HepG2 (cell line): ENCODE results near the gene SYNE1. TPM values are rescaled to one million over a fixed set of nuclear protein-coding genes. Genes with fewer than 3 reads are reported as not detected.

Experiments
- DBP ChIP-seq: sonication (generic); formaldehyde crosslinking; IDR thresholded peaks from 2 replicates; pipeline ENCODE4 v1.4.0; 2020; ENCODE audit warnings: missing genetic modification reagents; ENCODE audit errors: not compliant biosample characterization
- E2F5 ChIP-seq: sonication (generic); formaldehyde crosslinking; conservative IDR thresholded peaks from 2 replicates; pipeline ENCODE4 v1.4.0; 2020; ENCODE audit warnings: missing genetic modification reagents
- HNRNPLL ChIP-seq: fragments of 200-400 bp; formaldehyde crosslinking; IDR thresholded peaks from 2 replicates; pipeline ENCODE4 v1.6.1; 2017; ENCODE audit warnings: mild to moderate bottlenecking, low read depth, low read length; ENCODE audit not compliant: poor library complexity, severe bottlenecking
- IKZF1 ChIP-seq: fragments of 450-650 bp; IDR thresholded peaks from 2 replicates; pipeline ENCODE4 v1.7.1; 2016
- KDM4B ChIP-seq: sonication (generic); formaldehyde crosslinking; IDR thresholded peaks from 2 replicates; pipeline ENCODE4 v1.4.0; 2020; ENCODE audit warnings: missing genetic modification reagents
- KLF15 ChIP-seq: sonication (generic); formaldehyde crosslinking; IDR thresholded peaks from 2 replicates; pipeline ENCODE4 v1.8.1; 2023; ENCODE audit warnings: borderline replicate concordance, mild to moderate bottlenecking, inconsistent platforms, missing genetic modification reagents, mixed read lengths
- KMT2A ChIP-seq: sonication (generic); formaldehyde crosslinking; IDR thresholded peaks from 2 replicates; pipeline ENCODE4 v1.4.0; 2020; ENCODE audit warnings: missing genetic modification reagents
- MBNL3 ChIP-seq: fragments of 250-450 bp; sonication (Bioruptor Pico); conservative IDR thresholded peaks from 2 replicates; pipeline ENCODE4 v1.8.0; 2022; ENCODE audit warnings: mild to moderate bottlenecking, inconsistent platforms
- NBN ChIP-seq: fragments of 450-650 bp; conservative IDR thresholded peaks from 2 replicates; pipeline ENCODE4 v1.6.1; 2017
- SNAI1 ChIP-seq: sonication (generic); formaldehyde crosslinking; IDR thresholded peaks from 2 replicates; pipeline ENCODE4 v1.5.0; 2020; ENCODE audit warnings: mild to moderate bottlenecking, missing genetic modification reagents, borderline replicate concordance
- SOX6 ChIP-seq, 2 experiments: fragments of 450-650 bp in 1 of 2; sonication (generic) in 1 of 2; formaldehyde crosslinking in 1 of 2; IDR thresholded peaks; 2 replicates each; pipeline versions ENCODE4 v1.4.0 to v1.6.1; 2017 to 2020; ENCODE audit warnings: antibody characterized with exemption in 1 of 2, mild to moderate bottlenecking in 1 of 2, missing genetic modification reagents in 1 of 2
- SP1 ChIP-seq, 2 experiments: fragments of 450-650 bp in 1 of 2; sonication (generic) in 1 of 2; formaldehyde crosslinking in 1 of 2; IDR thresholded peaks; 2 replicates each; pipeline versions ENCODE4 v1.4.0 to v1.6.1; 2016 to 2020; ENCODE audit warnings: missing genetic modification reagents in 1 of 2
- U2AF2 ChIP-seq: fragments of 200-400 bp; formaldehyde crosslinking; IDR thresholded peaks from 2 replicates; pipeline ENCODE4 v1.6.1; 2017; ENCODE audit warnings: low read depth, mild to moderate bottlenecking, low read length
- ZBTB21 ChIP-seq: sonication (generic); formaldehyde crosslinking; IDR thresholded peaks from 2 replicates; pipeline ENCODE4 v1.4.0; 2020; ENCODE audit warnings: missing genetic modification reagents
- ZEB1 ChIP-seq: IDR thresholded peaks from 2 replicates; pipeline ENCODE4 v1.6.1; 2012; ENCODE audit warnings: mild to moderate bottlenecking, low read depth, inconsistent platforms; ENCODE audit not compliant: insufficient replicate concordance
- ZNF572 ChIP-seq: sonication (generic); formaldehyde crosslinking; IDR thresholded peaks from 2 replicates; pipeline ENCODE4 v1.5.1; 2020; ENCODE audit warnings: mild to moderate bottlenecking, missing genetic modification reagents
- ZNF615 ChIP-seq: sonication (generic); formaldehyde crosslinking; IDR thresholded peaks from 2 replicates; pipeline ENCODE4 v1.5.0; 2020; ENCODE audit warnings: mild to moderate bottlenecking, missing genetic modification reagents, borderline replicate concordance
- polyA plus RNA-seq, 8 experiments: library from polyadenylated mRNA; depleted of rRNA in 3 of 8; stranded (reverse) in 7 of 8; unstranded in 1 of 8; fragments of >200 nt; fragmentation: Illumina TruSeq in 4 of 8; extraction: Trizol in 4 of 8; gene quantifications; 2 replicates each; pipeline versions ENCODE4 v1.2.1 to v1.2.3, GENCODE V29; 2011 to 2016; ENCODE audit warnings: low read depth in 4 of 8, missing spikeins in 1 of 8, mixed read lengths in 1 of 8; ENCODE audit not compliant: insufficient read depth in 1 of 8
- total RNA-seq, 5 experiments: library from RNA; depleted of rRNA; stranded (reverse); fragments of >200 nt; fragmentation: Illumina TruSeq; extraction: Trizol; gene quantifications; 2 replicates each; pipeline ENCODE4 v1.2.3, GENCODE V29; 2016; ENCODE audit warnings: low read depth in 1 of 5
- TF ChIP-seq, protein P1 (sequence below): sonication (generic); formaldehyde crosslinking; IDR thresholded peaks from 2 replicates; pipeline ENCODE4 v1.5.0; 2020; ENCODE audit warnings: mild to moderate bottlenecking, low read depth, missing genetic modification reagents, borderline replicate concordance
- TF ChIP-seq, protein P2 (sequence below): sonication (generic); formaldehyde crosslinking; conservative IDR thresholded peaks from 2 replicates; pipeline ENCODE4 v1.4.0; 2020; ENCODE audit warnings: missing genetic modification reagents
- TF ChIP-seq, protein P3 (sequence below): sonication (generic); formaldehyde crosslinking; IDR thresholded peaks from 2 replicates; pipeline ENCODE4 v1.8.1; 2023; ENCODE audit warnings: mild to moderate bottlenecking, missing genetic modification reagents
- TF ChIP-seq, protein P4 (sequence below): sonication (generic); formaldehyde crosslinking; IDR thresholded peaks from 2 replicates; pipeline ENCODE4 v1.5.0; 2020; ENCODE audit warnings: mild to moderate bottlenecking, missing genetic modification reagents

SYNE1 gene
- total and polyA plus RNA-seq, 2 of the 13 experiments (the other 11 are each of a cell fraction or from before 2014, with no cell fraction given) = 5.5 to 15.9 TPM

GRCh38 chr6:152170702-152171667 lies 466.2 kb downstream of the SYNE1 start (continued):
- TF ChIP-seq HNRNPLL (no peak), KMT2A (CRISPR knock-in tag) (peak; percentile 63; the same call in 1 of the 2 replicates), MBNL3 (CRISPR knock-in tag) (no peak), IKZF1 (no peak), KDM4B (CRISPR knock-in tag) (no peak), ZEB1 (no peak), ZBTB21 (CRISPR knock-in tag) (no peak; the same call in 1 of the 2 replicates), NBN (no peak), U2AF2 (no peak), SP1 (IDR thresholded peaks at IDR 0.05) (no peak), SP1 (CRISPR knock-in tag; IDR thresholded peaks at IDR 0.05) (no peak), DBP (CRISPR knock-in tag) (no peak), ZNF572 (0 out of 2 replicates have a peak, but pooled peaks have one; percentile 3), E2F5 (no peak), SNAI1 (CRISPR knock-in tag) (no peak), KLF15 (CRISPR knock-in tag) (no peak), ZNF615 (CRISPR knock-in tag) (no peak), SOX6 (IDR thresholded peaks at IDR 0.05) (no peak), SOX6 (CRISPR knock-in tag; IDR thresholded peaks at IDR 0.05) (peak; percentile 88)
- TF ChIP-seq, protein P1, sequence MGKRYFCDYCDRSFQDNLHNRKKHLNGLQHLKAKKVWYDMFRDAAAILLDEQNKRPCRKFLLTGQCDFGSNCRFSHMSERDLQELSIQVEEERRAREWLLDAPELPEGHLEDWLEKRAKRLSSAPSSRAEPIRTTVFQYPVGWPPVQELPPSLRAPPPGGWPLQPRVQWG = no peak
- TF ChIP-seq, protein P2, sequence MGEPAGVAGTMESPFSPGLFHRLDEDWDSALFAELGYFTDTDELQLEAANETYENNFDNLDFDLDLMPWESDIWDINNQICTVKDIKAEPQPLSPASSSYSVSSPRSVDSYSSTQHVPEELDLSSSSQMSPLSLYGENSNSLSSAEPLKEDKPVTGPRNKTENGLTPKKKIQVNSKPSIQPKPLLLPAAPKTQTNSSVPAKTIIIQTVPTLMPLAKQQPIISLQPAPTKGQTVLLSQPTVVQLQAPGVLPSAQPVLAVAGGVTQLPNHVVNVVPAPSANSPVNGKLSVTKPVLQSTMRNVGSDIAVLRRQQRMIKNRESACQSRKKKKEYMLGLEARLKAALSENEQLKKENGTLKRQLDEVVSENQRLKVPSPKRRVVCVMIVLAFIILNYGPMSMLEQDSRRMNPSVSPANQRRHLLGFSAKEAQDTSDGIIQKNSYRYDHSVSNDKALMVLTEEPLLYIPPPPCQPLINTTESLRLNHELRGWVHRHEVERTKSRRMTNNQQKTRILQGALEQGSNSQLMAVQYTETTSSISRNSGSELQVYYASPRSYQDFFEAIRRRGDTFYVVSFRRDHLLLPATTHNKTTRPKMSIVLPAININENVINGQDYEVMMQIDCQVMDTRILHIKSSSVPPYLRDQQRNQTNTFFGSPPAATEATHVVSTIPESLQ (CRISPR knock-in tag) = no peak
- TF ChIP-seq, protein P3, sequence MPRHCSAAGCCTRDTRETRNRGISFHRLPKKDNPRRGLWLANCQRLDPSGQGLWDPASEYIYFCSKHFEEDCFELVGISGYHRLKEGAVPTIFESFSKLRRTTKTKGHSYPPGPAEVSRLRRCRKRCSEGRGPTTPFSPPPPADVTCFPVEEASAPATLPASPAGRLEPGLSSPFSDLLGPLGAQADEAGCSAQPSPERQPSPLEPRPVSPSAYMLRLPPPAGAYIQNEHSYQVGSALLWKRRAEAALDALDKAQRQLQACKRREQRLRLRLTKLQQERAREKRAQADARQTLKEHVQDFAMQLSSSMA = 0 out of 2 replicates have a peak, but pooled peaks have one; percentile 28
- TF ChIP-seq, protein P4, sequence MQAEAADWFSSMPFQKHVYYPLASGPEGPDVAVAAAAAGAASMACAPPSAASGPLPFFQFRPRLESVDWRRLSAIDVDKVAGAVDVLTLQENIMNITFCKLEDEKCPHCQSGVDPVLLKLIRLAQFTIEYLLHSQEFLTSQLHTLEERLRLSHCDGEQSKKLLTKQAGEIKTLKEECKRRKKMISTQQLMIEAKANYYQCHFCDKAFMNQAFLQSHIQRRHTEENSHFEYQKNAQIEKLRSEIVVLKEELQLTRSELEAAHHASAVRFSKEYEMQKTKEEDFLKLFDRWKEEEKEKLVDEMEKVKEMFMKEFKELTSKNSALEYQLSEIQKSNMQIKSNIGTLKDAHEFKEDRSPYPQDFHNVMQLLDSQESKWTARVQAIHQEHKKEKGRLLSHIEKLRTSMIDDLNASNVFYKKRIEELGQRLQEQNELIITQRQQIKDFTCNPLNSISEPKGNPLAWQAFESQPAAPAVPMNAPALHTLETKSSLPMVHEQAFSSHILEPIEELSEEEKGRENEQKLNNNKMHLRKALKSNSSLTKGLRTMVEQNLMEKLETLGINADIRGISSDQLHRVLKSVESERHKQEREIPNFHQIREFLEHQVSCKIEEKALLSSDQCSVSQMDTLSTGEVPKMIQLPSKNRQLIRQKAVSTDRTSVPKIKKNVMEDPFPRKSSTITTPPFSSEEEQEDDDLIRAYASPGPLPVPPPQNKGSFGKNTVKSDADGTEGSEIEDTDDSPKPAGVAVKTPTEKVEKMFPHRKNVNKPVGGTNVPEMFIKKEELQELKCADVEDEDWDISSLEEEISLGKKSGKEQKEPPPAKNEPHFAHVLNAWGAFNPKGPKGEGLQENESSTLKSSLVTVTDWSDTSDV (CRISPR knock-in tag) = no peak
